ENCODE data around the gene CARD10. TPM values are rescaled to one million over a fixed set of nuclear protein-coding genes. Genes with fewer than 3 reads are reported as not detected.

CARD10 gene
- polyA plus RNA-seq, 1 donor (not counting 4 experiments of a cell fraction or from before 2014, with no cell fraction given) = 32.2 TPM

GRCh38 chr22:37481347-37481907 lies 37.8 kb downstream of the CARD10 start:
- dilution Hi-C loops (cut with MboI; ENCODE audit: extremely low pct_ligation_motif_present, low sequenced_read_pairs) = no loop called here
- no peak for TF ChIP-seq EZH2 (IDR thresholded peaks at IDR 0.05; ENCODE audit: low read length)
- TF ChIP-seq, protein P1, sequence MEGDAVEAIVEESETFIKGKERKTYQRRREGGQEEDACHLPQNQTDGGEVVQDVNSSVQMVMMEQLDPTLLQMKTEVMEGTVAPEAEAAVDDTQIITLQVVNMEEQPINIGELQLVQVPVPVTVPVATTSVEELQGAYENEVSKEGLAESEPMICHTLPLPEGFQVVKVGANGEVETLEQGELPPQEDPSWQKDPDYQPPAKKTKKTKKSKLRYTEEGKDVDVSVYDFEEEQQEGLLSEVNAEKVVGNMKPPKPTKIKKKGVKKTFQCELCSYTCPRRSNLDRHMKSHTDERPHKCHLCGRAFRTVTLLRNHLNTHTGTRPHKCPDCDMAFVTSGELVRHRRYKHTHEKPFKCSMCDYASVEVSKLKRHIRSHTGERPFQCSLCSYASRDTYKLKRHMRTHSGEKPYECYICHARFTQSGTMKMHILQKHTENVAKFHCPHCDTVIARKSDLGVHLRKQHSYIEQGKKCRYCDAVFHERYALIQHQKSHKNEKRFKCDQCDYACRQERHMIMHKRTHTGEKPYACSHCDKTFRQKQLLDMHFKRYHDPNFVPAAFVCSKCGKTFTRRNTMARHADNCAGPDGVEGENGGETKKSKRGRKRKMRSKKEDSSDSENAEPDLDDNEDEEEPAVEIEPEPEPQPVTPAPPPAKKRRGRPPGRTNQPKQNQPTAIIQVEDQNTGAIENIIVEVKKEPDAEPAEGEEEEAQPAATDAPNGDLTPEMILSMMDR (optimal IDR thresholded peaks at IDR 0.05 in 1 of 3, IDR thresholded peaks at IDR 0.05 in 1 of 3, conservative IDR thresholded peaks at IDR 0.05 in 1 of 3; ENCODE audit: extremely low read depth in 1 of 3, insufficient read depth in 2 of 3, low read length in 3 of 3) = no peak
- Histone ChIP-seq H3K36me3 (ENCODE audit: control insufficient read depth in 2 of 2, extremely low read depth in 1 of 2, insufficient read depth in 2 of 2, low read length in 2 of 2) (peaks cover 13 to 38% of the 10 kb centered on the region in 2 experiments), H3K4me1 (ENCODE audit: control insufficient read depth, extremely low read depth, insufficient read depth, low read length) (peaks cover under 1% of the 10 kb centered on the region), H3K27ac (ENCODE audit: control insufficient read depth, insufficient read depth, low read length) (no peak overlapping the region), H4K20me1 (ENCODE audit: control insufficient read depth, extremely low read depth, insufficient read depth, low read length) (peaks cover 5% of the 10 kb centered on the region), H3K27me3 (ENCODE audit: control insufficient read depth, extremely low read depth, insufficient read depth, low read length) (no peaks in the 10 kb centered on the region), H3K9me3 (ENCODE audit: control insufficient read depth, low read depth, low read length) (no peaks in the 10 kb centered on the region), H3K4me2 (ENCODE audit: control insufficient read depth, extremely low read depth, insufficient read depth, low read depth, low read length) (no peak overlapping the region), H3K4me3 (ENCODE audit: control insufficient read depth in 2 of 3, extremely low read depth in 1 of 3, insufficient read depth in 2 of 3, low read depth in 1 of 3, low read length in 3 of 3) (no peak overlapping the region), H3K9ac (ENCODE audit: control insufficient read depth, extremely low read depth, insufficient read depth, low read length) (no peak overlapping the region), H3K79me2 (ENCODE audit: control insufficient read depth, insufficient read depth, low read length) (no peaks in the 10 kb centered on the region), H3K9me1 (ENCODE audit: control insufficient read depth, extremely low read depth, insufficient read depth, low read length) (no peaks in the 10 kb centered on the region), H2AFZ (ENCODE audit: control insufficient read depth, low read length) (no peak overlapping the region)
- FAIRE-seq (no peak), DNase-seq (ENCODE audit: low read depth, low spot score) (no peak)

DNA sequence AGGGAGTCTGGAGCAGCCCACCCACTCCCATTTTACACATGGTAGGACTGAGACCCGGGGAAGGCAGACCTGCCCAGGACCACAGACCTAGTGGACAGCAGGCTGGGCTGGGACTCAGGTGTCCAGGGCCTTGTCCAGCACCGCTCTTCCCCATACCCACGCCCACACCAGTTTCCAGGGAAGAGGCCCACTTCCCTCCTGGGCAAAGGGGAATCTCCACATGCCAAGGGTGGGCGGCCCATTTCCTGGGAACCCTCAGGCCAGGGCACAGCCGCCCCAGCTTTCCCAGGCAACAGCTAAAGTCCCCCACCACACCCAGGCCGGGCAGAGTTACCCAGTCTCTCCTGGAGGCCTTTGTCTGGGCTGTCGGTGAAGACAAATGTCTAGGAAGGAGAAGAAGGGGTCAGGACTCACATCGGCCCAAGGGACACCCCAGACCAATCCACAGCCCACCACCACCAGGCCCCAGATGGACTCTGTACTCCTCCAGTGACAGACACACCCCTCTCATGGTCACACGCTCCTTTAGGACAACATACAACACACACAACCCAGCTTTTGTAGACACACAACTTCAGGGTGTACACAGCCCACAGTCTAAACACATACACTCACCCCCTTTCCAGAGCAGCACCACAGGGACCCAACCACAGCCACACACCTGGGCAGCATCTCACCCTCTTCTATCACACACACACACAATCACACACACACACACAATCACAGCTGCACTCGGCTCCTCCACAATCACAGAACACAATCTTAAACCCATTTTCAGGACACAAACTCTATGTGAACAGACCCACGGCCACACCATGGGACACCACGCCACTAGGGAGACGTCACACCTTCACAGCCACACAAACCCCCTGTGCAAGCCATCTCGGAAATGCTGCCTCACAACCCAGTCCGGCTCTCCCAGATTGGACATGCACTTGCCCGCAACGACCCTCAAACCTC lies 38.5 kb downstream of the CARD10 start:
- H4K20me1 ChIP-seq (ENCODE audit: control insufficient read depth, extremely low read depth, insufficient read depth, low read length) = no peaks in the 10 kb centered on the region
- H2AFZ ChIP-seq (ENCODE audit: control insufficient read depth, low read length) = no peak overlapping the region
- no peaks in the 10 kb centered on the region for H3K9me3 ChIP-seq (ENCODE audit: control insufficient read depth, low read depth, low read length)
- no peaks in the 10 kb centered on the region for H3K27me3 ChIP-seq (ENCODE audit: control insufficient read depth, extremely low read depth, insufficient read depth, low read length)
- H3K9ac ChIP-seq (ENCODE audit: control insufficient read depth, extremely low read depth, insufficient read depth, low read length) = no peak overlapping the region
- no peak for FAIRE-seq
- H3K4me2 ChIP-seq (ENCODE audit: control insufficient read depth, extremely low read depth, insufficient read depth, low read depth, low read length) = no peak overlapping the region
- no peak overlapping the region for H3K27ac ChIP-seq (ENCODE audit: control insufficient read depth, insufficient read depth, low read length)
- H3K9me1 ChIP-seq (ENCODE audit: control insufficient read depth, extremely low read depth, insufficient read depth, low read length) = no peaks in the 10 kb centered on the region
- no peak overlapping the region for H3K4me3 ChIP-seq (ENCODE audit: control insufficient read depth in 2 of 3, extremely low read depth in 1 of 3, insufficient read depth in 2 of 3, low read depth in 1 of 3, low read length in 3 of 3)
- H3K36me3 ChIP-seq (ENCODE audit: control insufficient read depth in 2 of 2, extremely low read depth in 1 of 2, insufficient read depth in 2 of 2, low read length in 2 of 2) = peaks cover 16 to 37% of the 10 kb centered on the region in 2 experiments
- TF ChIP-seq, protein P1 (optimal IDR thresholded peaks at IDR 0.05 in 1 of 3, IDR thresholded peaks at IDR 0.05 in 1 of 3, conservative IDR thresholded peaks at IDR 0.05 in 1 of 3; ENCODE audit: extremely low read depth in 1 of 3, insufficient read depth in 2 of 3, low read length in 3 of 3) = no peak
- no peak for TF ChIP-seq EZH2 (IDR thresholded peaks at IDR 0.05; ENCODE audit: low read length)
- dilution Hi-C loops (cut with MboI; ENCODE audit: extremely low pct_ligation_motif_present, low sequenced_read_pairs) = no loop called here
- H3K79me2 ChIP-seq (ENCODE audit: control insufficient read depth, insufficient read depth, low read length) = no peaks in the 10 kb centered on the region
- H3K4me1 ChIP-seq (ENCODE audit: control insufficient read depth, extremely low read depth, insufficient read depth, low read length) = no peaks in the 10 kb centered on the region
- DNase-seq (ENCODE audit: low read depth, low spot score) = no peak

Measured in keratinocyte (primary cell).